Choroid plexus epithelial cell (primary cell): Measurements from ENCODE around the gene FANCM.

ENCODE experiments used
- DNase-seq: peaks from one replicate; pipeline ENCODE4 v3.0.0-alpha.2; 2010; ENCODE audit warnings: low read depth
- H3K4me3 ChIP-seq: 2 replicates; pipeline ENCODE4 v1.5.1; 2011; ENCODE audit warnings: low read depth, mild to moderate bottlenecking, control low read depth, low read length, moderate library complexity
- TF ChIP-seq, protein P1 (sequence below): conservative IDR thresholded peaks from 2 replicates; pipeline ENCODE4 v1.5.1; 2011; ENCODE audit warnings: low read depth, mild to moderate bottlenecking, control low read depth, inconsistent platforms, low read length, moderate library complexity

FANCM gene

DNA sequence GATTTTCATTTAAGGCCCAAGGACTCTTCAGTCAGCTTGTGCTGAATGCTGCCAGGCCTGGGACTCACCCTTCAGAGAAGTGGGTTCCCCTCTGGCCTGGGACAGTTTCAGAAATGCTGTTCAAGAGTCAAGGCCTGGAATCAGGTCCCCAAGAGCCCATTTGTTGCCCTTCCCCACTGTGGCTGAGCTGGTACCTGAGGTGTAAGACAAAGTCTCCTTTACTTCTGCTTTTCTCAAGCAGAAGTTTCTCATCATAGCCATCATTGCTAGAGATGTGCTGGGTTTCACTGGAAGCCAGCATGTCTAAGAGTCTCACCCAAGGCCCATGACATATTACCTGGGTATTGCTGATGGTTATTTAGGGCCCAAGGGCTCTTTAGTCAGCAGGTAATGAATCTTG is 8.9 kb downstream of the FANCM start:
- no peak overlapping the region for H3K4me3 ChIP-seq
- TF ChIP-seq, protein P1, sequence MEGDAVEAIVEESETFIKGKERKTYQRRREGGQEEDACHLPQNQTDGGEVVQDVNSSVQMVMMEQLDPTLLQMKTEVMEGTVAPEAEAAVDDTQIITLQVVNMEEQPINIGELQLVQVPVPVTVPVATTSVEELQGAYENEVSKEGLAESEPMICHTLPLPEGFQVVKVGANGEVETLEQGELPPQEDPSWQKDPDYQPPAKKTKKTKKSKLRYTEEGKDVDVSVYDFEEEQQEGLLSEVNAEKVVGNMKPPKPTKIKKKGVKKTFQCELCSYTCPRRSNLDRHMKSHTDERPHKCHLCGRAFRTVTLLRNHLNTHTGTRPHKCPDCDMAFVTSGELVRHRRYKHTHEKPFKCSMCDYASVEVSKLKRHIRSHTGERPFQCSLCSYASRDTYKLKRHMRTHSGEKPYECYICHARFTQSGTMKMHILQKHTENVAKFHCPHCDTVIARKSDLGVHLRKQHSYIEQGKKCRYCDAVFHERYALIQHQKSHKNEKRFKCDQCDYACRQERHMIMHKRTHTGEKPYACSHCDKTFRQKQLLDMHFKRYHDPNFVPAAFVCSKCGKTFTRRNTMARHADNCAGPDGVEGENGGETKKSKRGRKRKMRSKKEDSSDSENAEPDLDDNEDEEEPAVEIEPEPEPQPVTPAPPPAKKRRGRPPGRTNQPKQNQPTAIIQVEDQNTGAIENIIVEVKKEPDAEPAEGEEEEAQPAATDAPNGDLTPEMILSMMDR: no peak
- DNase-seq: no peak

DNA sequence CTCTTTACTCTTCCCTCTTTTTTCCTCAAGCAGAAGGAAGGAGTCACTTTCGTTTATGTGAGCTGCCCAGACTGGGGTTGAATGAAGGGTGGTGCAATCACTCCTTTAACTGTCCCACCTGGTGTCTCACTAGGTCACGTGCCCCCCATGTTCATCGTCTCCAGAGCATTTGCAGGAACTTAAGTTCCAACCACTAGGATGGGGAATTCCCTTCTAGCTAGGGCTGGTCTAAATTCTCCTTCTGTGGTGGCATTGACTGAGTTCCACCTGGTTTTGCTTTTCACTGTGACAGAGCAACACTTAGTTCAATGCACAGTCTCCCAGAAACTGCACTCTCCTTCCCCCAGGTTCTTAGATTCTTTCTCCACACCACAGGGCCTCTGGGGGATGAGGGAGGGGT is 9.5 kb downstream of the FANCM start:
- no peak overlapping the region for H3K4me3 ChIP-seq
- TF ChIP-seq, protein P1: no peak
- DNase-seq: no peak

DNA sequence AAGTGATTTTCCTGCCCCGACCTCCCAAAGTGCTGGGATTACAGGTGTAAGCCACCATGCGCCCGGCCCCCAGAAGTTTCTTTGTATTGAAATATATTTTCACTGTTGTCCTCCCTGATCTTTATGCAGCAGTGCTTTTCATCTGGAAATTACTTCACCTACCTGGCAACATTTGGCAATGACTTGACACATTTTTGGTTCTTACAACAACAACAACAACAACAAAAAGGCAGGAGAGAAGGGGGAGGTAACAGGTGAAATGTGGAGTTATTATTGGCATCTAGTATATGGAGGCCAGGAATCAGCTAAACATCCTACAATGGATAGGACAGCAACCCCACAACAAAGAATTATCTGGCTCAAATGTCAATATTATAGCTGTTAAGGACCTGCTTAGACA is 13.9 kb downstream of the FANCM start:
- DNase-seq: no peak
- no peak overlapping the region for H3K4me3 ChIP-seq
- TF ChIP-seq, protein P1: no peak

DNA sequence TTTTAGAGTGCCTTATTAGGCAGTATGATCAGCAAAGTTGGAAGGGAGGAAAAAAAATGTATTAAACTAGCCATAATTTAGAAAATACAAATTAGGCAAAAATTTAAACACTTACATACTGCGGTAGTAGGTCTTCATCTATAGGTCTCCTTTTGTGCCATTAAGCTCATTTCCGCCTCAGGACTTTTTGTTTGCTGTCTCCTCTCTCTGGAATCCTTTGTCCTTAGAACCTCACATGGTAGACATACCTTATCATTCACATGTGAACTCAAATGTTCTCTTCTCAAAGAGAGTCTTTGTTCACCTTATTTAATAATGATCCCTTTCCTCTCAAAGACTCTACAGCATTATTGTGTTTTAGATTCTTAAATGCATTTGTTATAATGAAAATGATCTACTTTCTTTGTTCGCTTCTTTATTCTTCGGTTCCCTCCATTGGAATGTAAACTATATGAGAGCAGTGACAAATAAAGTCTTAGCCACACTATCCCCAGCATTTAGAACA is 14.7 kb downstream of the FANCM start:
- DNase-seq: no peak
- TF ChIP-seq, protein P1: no peak

DNA sequence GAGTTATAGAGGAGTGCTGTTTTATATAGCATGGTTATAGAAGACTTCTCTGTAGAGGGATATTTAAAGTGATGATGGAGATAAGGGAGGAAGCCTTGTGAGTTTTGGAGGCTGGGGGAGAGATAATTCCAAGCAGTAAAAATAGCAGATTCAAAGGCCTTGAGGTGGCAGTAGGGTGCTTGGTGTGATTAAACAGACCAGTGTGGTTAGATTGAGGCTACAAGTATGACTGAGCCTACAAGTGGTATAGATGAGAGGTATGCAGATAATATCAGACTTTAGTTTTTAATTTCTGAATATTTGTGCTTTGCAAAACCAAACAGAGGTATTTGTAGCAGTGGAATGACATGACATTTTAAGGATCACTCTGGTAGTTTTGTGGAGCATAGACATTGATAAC is 20.3 kb downstream of the FANCM start:
- no peak overlapping the region for H3K4me3 ChIP-seq
- TF ChIP-seq, protein P1: peak; percentile 41
- DNase-seq: peak; percentile 56

More for the DNA sequence above, 14.7 kb downstream of the FANCM start:
- H3K4me3 ChIP-seq: no peak overlapping the region

DNA sequence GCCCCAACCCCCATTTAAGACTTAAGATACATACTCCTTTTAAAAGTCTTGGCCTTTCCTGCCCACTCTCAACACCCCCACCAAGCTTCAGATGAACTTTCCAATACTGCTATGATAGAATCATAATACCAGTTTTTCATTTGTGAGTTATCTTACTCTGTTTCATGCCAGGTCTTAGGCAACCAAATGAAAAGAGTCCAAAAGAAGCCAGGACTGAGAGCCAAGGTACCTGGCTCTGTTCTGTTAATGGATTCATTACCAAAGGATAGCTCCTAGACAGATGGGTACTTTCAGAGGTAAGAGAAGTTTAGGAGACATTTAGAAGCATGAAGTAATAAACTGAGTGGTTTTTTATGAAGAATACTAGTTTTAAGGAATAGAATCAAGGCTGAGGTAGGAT is 34.2 kb downstream of the FANCM start:
- TF ChIP-seq, protein P1: no peak
- no peak overlapping the region for H3K4me3 ChIP-seq

DNA sequence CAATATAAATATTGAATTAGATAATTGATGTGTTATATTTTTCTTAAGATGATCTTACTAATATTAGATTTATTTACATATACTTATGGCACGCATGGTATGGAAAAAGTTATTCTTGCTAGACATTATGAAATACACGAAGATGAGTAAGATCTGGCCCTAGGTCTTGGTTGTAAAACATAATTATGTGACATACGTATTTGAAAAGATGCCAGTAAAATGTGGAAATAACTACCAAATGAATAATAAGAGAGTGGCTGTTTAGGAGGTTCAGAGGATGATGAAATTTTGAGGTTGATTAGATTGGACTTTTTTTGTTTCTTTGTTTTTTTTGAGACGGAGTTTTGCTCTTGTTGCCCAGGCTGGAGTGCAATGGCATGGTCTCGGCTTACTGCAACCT is 41.3 kb downstream of the FANCM start:
- no peak overlapping the region for H3K4me3 ChIP-seq
- TF ChIP-seq, protein P1: no peak
- DNase-seq: peak; percentile 96

More for the DNA sequence above, 34.2 kb downstream of the FANCM start:
- DNase-seq: no peak
